ENCODE measurements around the gene NDP.

The NDP gene

DNA sequence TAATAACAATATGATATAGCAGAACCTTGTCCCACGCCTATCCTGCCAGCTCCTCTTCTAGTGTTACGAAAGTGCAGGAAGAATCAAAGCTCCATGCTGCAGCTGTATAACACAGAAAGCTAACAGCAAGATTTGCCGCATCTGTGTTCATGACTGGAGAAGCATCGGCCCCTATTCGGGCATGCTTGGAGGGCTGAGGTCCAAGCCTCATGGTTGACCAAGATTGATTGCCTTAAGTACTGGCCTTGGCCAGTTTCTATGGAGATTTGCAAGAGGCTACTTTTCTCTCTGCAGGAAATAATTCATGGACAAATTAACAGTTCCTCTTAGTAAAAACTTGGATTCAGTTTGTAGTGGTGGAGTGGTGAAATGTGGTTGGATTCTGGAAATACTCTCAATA is 12.9 kb upstream of the NDP start:
- TF ChIP-seq, protein P1, sequence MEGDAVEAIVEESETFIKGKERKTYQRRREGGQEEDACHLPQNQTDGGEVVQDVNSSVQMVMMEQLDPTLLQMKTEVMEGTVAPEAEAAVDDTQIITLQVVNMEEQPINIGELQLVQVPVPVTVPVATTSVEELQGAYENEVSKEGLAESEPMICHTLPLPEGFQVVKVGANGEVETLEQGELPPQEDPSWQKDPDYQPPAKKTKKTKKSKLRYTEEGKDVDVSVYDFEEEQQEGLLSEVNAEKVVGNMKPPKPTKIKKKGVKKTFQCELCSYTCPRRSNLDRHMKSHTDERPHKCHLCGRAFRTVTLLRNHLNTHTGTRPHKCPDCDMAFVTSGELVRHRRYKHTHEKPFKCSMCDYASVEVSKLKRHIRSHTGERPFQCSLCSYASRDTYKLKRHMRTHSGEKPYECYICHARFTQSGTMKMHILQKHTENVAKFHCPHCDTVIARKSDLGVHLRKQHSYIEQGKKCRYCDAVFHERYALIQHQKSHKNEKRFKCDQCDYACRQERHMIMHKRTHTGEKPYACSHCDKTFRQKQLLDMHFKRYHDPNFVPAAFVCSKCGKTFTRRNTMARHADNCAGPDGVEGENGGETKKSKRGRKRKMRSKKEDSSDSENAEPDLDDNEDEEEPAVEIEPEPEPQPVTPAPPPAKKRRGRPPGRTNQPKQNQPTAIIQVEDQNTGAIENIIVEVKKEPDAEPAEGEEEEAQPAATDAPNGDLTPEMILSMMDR (IDR thresholded peaks at IDR 0.05; ENCODE audit: low read depth, low read length): no peak
- H3K4me3 ChIP-seq (ENCODE audit: low read depth, low read length): no peak overlapping the region

DNA sequence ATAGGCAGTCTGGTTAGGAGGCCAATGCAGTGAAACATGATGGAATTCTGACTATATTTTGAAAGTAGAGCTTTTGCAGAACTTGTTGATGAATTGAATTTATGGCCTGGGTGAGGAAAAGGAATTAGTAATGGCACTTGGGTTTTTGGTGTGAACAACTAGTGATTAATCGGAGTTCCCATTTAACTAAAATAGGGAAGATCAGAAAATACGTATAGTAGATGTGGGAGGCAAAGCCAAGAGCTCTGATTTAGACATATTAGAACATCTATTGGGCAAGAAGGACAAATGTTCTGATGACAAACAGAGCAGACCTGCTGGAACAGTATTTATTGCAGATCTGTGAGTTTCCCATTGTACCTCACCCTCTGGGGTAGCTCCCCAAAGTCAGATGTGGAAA is 12.3 kb upstream of the NDP start:
- H3K4me3 ChIP-seq (ENCODE audit: low read depth, low read length): no peak overlapping the region
- TF ChIP-seq, protein P1 (IDR thresholded peaks at IDR 0.05; ENCODE audit: low read depth, low read length): no peak

DNA sequence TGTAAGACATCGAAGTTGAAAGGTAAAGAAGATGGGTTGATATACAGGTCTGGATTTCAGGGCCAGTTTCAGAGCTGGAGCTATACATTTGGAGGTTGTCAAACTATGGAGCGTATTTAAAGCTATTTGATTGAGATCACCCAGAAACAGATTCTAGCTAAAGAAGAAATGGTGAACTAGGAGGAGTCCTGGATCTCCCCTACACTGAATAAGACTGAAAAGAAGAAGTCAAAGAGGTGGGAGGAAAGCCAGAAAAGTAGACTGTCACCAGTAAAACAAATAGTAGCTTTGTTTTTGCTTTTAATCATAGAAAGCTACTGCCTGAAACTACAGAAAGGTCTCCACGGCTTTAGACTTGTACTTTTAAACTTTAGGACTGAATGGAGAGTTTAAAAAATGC is 5.0 kb upstream of the NDP start:
- TF ChIP-seq, protein P1 (IDR thresholded peaks at IDR 0.05; ENCODE audit: low read depth, low read length): no peak

DNA sequence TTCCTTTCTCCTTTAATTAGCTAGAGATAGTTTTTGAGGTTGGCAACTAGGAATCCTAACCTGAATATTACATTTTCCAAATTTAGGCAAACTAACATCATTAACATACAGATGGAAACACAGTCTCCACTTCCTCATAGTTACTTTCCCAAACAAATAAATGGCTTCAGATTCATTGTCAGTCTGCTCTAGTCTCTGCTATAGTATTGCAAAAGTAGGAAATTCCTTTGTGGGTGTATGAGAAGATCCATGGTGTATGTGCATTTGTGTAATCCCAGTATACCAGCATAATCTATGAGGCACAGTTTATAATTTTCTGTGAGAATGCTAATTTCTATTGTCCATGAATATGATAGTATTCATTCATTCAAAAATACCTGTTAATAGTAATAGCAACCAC is 3.0 kb upstream of the NDP start:
- H3K4me3 ChIP-seq (ENCODE audit: low read depth, low read length): no peak overlapping the region
- TF ChIP-seq, protein P1 (IDR thresholded peaks at IDR 0.05; ENCODE audit: low read depth, low read length): no peak

More for the DNA sequence above, 5.0 kb upstream of the NDP start:
- H3K4me3 ChIP-seq (ENCODE audit: low read depth, low read length): no peak overlapping the region

DNA sequence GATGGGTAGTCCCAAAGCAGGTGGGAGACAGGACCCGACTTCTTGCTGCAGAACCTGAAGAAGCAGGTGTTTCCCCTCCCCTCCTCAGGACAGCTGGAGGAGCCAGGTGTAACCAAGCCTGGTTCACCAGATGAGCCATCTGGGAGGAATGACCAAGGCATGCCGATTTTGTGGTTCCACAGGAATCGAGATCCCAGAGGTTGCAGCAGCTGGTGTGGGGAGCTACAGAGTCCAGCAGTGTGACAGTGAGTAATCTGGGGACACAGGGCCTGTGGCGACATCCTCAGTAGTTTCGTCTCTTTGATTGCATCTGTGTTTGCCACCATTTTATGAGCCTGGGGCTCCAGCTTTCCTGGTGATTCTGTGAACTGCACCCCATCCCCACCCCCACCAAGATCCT is 2.6 kb upstream of the NDP start:
- no peak overlapping the region for H3K4me3 ChIP-seq (ENCODE audit: low read depth, low read length)
- TF ChIP-seq, protein P1 (IDR thresholded peaks at IDR 0.05; ENCODE audit: low read depth, low read length): no peak

DNA sequence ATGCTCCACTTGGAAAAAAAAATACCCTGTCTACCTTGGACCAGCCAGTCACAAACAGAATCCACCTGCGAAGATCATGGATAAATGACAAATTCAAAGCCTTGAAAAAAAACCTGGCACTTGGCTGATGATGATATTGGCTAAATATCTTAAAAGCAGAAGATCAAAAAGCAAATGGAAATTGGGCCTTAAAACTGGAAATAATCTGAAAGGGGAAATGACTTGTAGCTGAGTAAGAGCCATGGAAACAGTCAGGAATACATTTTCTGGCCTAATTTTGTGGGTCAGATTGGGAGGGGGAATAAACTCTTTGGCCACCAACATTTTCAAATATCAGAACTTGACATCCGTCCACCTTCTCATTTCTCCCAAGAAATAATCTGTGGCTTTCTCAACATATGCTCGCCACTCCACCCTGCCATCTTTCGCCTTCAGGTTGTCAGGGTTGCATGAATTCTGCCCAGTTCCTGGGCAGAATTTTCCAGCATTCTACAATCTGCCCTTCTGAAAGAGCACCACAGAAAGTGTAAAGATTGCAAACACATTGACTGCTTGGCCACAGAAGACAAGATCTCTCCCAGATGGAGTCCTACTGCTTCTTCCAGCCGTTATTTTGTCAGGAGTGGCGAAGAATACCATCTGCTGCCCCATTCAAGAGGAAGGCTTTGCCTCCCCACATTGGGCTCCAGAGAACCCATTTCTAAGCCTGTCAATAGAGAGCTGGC is 1.7 kb upstream of the NDP start:
- TF ChIP-seq, protein P1 (IDR thresholded peaks at IDR 0.05; ENCODE audit: low read depth, low read length): no peak
- H3K4me3 ChIP-seq (ENCODE audit: low read depth, low read length): no peak overlapping the region

DNA sequence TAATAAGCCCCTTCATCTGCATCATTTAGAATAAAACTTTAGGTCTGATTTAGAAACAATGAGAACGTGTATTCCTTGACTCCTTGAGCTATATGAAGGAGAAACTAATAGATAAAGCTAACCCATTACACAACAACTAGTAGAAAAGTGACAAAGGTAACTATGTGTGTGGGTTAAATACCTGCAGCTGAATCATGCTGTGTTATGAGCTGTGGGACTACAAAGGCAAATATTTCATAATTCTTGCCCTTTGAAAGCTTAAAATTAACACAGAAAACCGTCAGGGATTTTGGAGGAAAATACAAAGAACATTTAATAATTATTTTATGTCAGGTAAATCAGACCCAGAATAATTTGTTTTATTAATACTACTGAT is 898 bp upstream of the NDP start:
- no peak overlapping the region for H3K4me3 ChIP-seq (ENCODE audit: low read depth, low read length)
- TF ChIP-seq, protein P1 (IDR thresholded peaks at IDR 0.05; ENCODE audit: low read depth, low read length): no peak

Measured in WI38 (cell line).